Mucosa of gallbladder (tissue), 1 donor: ENCODE results near the gene ADGRL3. TPM values are rescaled to one million over a fixed set of nuclear protein-coding genes. Genes with fewer than 3 reads are reported as not detected.

Source experiments
- DNase-seq: peaks from one replicate; pipeline ENCODE4 v3.0.0-alpha.2; 2020; ENCODE audit warnings: low spot score
- total RNA-seq: library from RNA; stranded (reverse); gene quantifications from one replicate; pipeline ENCODE4 v1.2.1, GENCODE V29; 2021
- donor health status: DM: no; HTN: no; CAD: no.

The ADGRL3 gene
- total RNA-seq, 1 donor from 2014 or later, result 3.5 TPM

DNA sequence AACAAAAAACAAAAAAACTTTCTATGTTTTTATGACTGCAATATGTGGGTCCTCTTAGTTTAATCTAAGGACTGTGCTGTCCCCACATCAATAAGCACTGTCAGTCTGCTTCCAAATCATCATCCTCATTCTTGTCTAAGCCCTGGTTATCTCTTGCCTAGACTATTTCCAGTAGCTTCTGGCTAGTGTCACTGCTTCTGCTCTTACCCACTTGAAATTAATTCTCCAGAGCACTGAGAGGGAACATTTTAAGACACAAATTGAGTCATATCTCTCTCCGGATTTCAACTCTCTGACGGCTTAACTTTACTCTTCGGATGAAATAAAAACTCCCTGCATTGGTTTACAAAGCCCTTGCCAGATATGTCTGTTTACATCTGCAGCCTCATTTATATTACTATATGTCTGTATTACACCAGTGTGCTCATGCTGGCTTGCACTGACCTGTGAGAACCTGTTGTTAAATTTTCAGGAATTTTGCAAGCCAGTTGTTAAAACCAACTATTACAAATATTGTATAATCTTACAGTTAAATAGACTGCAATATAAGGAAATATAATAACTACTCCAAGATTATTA is 345.9 kb downstream of the ADGRL3 start:
- DNase-seq, result no peak

DNA sequence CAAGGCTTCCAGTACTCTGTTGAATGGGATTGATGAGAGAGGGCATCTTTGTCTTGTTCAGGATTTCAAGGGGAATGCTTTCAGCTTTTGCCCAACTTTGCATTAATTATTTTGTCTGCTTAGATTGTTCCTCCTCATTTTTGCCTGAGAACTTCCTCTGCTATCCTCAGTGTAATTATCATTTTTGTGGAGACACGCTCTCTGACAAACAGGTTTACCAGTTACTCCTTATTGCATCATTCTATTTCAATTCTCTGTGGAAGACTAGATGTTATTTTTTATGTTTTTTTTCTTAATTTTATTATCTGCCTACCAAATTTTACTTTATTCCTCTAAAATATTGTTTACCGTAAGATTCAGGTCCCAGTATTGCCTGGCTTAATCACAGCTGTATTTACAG is 349.2 kb downstream of the ADGRL3 start:
- DNase-seq, result no peak

DNA sequence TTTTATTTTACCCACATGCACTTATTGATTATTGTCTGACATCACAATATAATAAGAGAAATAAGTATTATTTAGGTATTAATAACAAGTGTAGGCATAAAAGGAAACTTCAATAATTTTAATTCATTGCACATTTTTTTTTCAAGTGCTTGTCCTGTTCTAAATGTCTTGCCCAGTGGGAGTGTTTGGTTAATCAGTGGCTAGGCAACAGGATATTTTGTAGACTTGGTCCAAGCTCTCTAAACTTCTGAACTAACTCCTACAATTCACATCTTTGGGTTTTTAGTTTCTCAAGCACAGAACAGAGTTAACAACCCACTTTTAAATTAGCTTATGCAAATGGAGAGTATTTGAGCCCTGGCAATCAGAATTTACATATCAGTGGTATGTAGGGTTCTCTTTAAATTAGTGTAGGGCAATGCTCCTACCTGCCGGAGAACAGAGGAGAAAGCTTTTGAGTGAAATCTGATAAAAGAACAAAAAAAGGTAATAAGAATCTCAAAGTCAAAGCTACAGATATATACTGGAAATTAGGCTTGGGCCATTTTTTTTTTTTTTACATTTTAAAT is 353.5 kb downstream of the ADGRL3 start:
- DNase-seq, result no peak

DNA sequence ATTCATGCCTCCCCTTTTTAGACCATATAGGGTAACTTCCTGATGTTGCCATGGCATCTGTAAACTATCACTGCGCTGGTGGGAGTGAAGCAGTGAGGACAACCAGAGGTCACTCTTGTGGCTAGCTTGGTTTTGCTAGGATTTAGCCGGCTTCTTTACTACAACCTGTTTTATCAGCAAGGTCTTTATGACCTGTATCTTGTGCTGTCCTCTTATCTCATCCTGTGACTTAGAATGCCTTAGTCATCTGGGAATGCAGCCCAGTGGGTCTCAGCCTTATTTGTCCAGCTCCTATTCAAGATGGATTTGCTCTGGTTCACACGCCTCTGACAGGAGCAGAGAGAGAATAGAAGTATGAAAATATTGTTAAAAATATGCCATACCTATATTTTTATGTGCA is 355.7 kb downstream of the ADGRL3 start:
- peak; percentile 75 for DNase-seq

DNA sequence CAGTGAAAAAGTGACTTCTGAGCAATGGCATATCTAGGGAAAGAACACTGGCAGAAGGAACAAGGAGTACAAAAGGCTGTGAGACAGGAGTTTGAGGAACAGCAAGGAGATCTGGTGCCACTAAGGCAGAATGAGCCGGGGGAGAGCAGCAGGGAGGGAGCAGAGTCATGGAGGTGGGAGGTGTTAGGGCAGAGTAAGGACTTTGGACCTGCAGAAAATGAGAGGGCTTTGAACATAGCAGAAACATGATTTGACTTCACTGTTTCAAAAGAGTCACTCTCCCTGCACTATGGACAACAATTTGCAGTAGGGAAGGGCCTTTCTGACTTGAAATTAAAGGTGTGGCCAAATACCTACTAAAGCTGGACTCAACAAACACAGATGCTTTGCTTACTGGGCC is 356.2 kb downstream of the ADGRL3 start:
- peak; percentile 24 for DNase-seq

DNA sequence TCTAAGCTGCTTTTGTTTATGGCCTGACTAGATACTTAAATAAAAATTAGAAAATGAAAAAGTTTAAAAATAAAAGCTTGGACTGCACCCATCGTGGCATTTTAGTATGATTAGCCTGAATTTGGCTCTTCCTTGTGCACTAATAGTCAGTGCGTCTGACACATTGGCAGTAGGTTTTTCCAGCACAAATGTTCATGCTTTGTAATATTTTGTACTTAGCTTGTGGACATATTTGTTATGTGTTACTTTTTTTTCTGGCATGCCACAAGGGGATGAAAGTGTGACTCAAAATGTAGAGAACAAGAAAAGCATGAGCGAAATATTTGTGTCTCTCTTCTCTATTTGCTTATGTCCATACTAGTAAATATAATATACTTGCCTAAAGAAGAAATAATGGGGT is 359.3 kb downstream of the ADGRL3 start:
- DNase-seq, result no peak

DNA sequence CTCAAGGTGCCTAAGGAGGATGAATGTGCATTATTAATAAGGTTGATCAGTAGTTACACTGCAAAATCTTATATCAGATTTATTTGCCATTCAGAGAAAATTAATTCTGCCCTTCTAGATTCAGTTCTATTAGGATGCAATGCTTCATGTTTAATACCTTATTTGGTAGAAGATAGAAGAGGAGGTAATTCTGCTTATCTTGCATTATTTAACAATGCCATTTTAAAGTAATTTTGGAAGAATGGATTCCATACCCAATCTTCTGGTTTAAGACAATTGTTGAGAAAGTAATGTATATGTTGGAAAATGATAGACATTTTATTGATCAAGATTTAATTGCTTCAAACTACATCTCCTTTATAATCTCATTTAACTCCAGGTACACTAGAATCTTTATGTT is 360.9 kb downstream of the ADGRL3 start:
- no peak for DNase-seq

DNA sequence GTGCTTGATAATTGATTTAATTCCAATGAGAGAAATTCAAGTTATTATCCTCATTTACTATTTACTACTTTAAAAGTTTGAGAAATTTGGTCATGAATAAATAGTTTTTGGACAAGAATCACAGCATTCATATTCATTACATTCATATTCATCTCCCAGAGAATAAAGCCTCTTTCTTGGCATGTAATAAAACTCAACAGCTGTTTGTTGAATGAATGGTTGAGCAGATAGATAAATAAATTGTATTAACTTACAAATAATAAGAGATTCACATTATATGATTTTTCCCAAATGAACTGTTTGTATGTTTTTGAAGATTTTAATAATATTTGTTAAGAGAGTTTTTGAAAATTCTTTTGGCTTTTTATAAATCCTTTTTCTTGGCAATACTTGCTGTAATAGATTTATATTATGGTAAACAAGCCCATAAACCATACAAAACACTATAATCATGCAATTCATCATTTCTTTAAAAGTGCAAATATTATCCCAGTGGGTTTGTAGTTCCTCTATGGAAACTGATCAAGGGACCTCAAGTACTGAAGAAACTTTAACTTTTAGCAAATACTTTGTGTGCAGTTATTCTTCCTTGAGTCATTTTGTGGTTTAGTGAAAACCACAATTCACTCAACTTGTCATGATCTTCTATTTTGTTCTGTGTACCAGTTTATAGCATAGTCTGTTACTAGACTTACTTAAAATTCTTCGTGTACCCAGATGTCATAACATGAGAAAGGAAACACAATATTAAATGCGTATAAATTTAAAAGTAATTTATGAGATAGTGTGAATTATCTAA is 371.8 kb downstream of the ADGRL3 start:
- DNase-seq, result no peak

DNA sequence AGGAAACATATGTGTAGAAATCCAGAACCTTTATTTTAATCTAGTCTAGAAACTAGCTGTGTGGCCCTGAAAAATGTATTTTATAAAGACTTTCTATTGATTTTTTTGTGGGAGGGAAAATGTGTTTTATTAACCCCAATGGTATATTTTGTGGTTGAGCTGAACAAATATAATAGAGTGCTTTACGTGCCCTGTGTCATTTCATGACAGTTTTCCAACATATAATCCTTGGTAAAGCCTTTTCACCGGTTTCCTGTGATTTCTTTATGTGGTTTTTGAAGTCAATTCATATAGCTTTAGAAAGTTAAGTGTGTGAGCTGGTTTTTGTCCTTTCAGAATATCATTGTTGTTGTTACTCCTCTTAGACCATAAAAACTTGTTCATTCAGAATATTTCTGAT is 375.7 kb downstream of the ADGRL3 start:
- DNase-seq, result no peak

DNA sequence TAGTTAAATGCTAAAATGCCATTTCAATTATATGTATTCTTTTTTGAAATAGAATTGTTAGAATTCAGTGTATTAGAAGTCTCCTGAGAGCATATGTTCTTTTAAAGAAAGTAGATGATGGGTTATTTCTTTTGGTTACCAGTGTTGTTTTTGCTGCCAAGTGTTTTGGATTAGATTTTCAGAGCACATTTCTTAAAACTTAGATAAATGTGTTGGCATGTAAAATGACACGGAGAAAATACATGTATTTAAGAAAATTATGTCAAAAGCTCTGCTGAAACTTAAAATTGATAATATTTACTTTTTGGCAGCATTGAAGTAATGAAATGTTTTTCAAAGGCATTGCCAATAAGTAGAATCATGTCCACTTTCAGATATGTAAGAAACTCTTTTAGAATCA is 379.7 kb downstream of the ADGRL3 start:
- DNase-seq, result no peak

DNA sequence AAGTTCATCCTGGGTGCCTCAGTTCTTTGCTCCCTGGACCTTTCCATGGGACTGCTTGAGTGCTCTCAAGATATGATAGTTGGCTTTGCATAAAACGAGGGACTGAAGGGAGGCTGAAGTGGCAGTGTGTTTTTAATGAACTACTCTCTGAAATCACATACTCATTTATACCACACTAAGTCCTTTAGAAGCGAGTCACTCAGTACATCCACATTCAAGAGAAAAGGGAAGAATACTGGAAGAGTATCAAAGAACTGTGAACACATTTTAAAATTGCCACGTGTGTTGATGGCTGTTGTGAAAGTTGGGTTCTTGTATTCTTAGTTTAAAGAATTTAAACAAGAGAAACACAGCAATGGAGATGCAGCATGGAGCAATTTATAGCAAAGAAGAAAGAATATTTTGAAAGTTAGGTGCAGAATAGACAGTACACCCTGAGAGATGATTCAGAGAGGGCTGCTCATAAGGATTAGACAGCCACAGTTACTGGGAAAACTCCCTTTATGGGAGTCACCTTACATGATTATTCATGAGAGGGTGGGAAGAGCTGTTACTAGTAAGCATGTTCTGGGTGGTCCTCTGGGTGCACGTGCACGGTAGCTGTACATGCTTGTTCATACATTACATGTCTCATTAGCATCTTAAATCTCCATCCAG is 380.7 kb downstream of the ADGRL3 start:
- DNase-seq, result no peak

DNA sequence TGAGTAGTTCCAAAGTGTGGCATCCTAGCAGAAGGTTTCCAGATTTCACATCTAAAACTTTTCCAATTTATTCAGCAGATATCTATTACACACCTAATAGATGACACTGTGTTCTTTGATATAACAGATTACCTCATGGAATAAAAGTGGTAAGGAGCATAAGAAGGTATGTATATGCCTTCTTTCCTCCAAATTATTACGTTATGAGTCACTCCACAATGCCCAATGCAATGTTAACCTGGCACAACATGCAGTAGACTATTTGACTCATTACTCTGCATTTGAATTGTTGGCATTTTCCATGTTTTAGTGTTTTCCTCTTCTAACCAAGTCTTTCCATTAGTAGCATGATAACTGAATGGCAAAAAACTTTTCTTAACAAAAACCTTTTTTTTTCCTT is 383.6 kb downstream of the ADGRL3 start:
- DNase-seq, result no peak

DNA sequence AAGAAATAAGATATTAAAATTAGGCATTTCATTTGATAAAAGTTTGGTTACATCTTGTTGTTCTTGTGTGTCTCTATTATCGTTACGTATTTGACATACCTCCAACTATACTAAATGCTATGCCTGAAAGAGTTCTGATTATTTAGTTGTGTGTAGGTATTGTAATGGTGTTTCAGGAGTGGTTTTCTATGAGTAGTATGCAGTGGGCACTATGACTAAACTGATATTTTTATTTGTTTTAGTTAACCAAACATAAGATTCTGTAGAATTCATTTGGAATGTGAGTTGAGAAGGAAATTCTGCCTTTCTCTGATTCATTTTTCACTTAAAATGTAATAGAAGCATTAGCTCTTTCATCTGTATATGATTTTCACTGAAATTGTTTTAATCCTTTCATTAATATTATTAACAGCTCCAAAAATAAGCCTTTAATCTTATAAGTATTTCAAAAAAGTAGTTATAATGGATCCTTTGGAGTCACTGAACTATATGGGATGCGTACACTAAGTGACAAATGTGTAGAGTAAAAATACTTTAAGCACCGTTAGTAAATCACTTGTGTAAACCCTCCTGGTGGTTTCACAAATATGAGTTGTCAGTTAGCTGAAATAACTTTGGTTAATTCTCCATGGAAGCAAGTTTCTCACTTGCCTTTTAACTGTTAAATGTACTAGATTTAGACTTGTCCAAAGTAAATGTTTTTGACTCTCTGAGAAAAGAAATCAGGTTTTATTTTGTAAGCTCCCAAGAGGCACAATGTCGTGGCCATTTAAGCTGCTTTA is 388.7 kb downstream of the ADGRL3 start:
- no peak for DNase-seq

DNA sequence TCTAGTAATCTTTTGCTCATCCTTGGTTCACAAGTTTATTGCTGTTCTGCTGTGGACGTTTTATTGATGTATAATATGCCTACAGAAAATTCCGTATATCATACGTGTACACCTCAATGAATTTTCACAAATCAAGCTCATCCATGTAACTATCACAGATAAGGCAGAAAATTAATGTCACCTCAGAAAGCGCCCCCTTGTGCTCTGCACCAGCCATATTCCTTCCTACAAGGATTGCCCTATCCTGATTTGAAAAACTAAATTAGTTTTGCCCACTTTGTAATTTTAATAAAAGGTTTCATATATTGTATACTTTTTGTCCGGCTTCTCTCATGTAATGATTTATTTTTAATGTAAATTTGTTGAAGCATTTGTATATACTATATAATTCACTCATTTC is 390.8 kb downstream of the ADGRL3 start:
- DNase-seq, result no peak

DNA sequence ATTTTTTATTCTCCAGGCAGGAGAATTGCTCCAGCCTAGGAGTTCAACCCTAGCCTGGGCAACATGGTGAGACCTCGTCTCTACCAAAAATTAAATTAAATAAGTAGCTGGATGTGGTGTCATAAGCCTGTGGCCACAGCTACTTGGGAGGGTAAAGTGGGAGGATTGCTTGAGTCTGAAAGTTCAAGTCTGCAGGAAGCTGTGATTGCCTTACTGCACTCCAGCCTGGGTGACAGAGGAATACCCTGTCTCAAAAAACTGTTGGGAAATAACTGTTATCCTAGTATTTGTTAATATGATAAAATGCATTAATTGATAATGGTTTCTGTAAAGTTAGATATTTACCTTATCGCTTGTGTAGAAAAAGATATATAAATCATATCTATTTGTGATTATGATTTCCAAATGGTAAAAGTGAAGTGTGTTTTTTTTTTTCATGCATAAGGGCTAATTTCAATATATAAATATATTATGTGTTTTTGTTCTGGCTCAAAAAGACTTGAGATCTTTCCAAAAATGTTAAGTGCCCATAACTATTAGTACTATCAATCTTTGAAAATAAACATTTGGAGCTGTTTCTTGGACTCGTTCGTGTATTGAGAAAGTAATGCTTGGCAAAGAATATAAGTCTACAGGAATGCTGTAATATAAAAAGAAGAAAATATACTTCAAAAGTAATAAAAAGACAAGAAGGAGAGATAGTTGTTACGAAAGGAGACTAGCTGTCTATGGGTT is 396.6 kb downstream of the ADGRL3 start:
- DNase-seq, result no peak

DNA sequence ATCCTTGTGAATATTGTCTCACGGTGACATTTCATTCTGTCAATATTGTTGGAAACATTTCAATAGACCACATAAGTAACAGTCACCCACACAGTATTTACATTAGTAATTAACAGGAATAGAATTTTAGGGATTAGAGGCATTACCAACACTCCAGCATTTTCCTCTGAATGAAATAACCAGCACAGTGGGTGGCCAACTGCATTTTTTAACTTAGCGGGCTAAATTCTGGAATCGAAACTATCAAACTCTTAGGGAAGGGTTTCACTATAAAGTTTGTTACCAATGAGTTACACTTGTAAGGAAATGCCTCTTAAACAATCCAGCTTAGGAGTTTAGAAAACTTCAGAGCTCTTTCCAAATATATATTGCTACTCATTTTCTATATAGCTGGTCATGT is 403.0 kb downstream of the ADGRL3 start:
- no peak for DNase-seq

DNA sequence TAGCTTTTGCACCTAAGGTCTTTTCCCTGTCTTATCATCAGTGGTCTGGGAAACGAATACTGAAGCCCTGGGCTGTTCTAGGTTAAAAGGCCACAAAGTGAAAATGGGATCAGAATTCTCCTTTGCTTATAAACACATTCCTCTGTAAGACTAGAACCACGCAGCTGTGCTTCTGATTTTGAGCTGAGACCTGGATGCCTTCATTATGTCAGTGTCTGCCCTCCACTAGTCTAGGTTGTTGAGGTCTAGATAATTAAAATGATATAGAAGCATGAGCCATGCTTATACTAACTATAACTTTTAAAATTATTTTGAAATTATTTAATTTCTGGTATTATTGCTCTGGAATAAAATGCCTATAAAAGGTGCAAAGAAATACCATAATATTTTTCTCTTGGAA is 403.9 kb downstream of the ADGRL3 start:
- no peak for DNase-seq

DNA sequence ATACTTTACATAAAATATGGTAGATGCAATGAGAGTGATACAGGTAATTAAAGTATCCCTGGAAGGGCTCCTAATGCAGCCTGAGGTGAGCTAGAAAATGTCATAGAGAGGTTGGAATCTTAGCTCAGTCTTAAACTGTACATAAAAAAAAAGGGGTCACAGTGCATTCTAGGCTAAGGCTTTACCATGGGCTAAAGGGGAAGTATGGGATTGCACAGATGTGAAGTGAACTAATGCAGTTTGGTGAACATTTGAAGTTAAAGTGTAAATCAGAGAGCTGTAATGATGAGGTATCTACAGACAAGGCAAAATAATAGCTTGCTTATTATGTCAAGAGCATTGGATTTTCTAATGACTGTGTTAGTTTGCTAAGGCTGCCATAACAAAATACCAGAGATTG is 405.9 kb downstream of the ADGRL3 start:
- DNase-seq, result no peak

DNA sequence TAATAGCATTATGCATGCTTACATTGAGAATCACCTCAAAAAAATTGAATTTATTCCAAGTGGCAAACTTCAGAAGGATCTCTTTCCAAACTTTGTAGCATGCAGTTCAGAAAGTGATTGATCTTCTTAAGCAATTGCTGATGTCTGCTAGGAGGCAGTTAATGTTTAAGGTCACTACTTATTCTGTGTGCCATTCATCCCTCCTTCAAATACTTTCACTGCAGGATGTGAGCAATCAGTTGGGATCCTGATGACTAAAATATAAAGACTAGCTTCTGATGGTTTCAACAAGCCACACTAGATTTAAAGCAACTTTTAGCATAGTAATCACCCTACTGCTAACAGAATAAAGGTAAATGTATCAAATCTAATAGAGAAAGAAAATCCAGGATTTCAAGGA is 414.1 kb downstream of the ADGRL3 start:
- no peak for DNase-seq

DNA sequence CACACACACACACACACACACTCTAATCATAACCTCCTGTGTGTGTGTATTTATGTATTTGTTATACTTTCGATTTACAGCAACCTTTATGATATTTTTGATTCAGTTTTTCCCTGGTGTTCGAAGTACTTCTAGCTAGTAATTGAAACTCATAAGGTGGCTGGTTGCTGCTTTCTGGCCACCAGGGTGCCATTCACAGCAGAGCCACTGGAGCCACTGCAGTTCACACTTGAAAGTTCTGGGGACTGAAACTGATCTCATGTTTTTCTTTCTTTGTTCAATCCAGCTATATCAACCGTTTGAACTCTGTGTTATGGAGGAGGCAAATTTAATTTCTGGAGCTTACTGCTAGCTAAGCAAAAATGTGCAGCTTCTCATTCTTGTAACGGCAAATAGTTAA is 419.4 kb downstream of the ADGRL3 start:
- no peak for DNase-seq

DNA sequence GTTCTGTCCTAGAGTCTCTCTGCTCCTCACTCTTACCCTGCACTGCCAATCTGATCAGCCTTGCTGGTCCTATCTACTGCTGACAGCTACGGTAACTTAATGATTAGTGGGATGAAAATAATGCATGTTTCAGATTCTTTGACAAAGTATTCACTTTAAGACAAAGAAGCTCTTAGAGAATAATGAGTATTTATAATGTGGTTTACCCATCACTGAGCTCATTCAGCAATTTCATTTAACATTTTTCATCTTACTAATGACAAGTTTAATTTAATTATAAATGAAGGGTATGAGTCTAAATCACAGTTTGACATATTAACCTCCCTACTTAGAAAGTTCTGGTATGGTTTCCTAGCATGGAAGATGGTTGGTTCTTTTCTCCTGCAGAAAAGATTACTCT is 428.2 kb downstream of the ADGRL3 start:
- DNase-seq, result no peak
